IMR-90 (cell line): ENCODE results near the gene RAB36. TPM values are rescaled to one million over a fixed set of nuclear protein-coding genes. Genes with fewer than 3 reads are reported as not detected.

ENCODE experiments used
- ATAC-seq: fragments of 200-7000 bp; cut with Tn5 transposase; 2 replicates; pipeline ENCODE4 v1.9.1; 2020; ENCODE audit warnings: low read depth, mild to moderate bottlenecking, moderate library complexity
- BruUV-seq: library from RNA; stranded (reverse); fragments of 400-500 nt; replicated peaks from 2 replicates; lab custom pipeline; 2021; lab: Mats Ljungman, UMichigan
- CTCF ChIA-PET: fragments of 300-600 bp; formaldehyde crosslinking; extraction: SDS; loops from one replicate; lab custom pipeline; 2021; ENCODE audit warnings: antibody characterized with exemption; lab: Yijun Ruan, JAX
- POLR2A ChIA-PET: fragments of 300-600 bp; sonication (Branson Sonifier 250); formaldehyde crosslinking; loops from one replicate; lab custom pipeline; 2022; ENCODE audit warnings: antibody characterized with exemption; ENCODE audit not compliant: unreplicated experiment; lab: Charles Lee
- DNase-seq: peaks from one replicate; pipeline ENCODE4 v3.0.0; 2013
- H2AFZ ChIP-seq: replicated peaks from 2 replicates; pipeline ENCODE3; 2013; ENCODE audit warnings: low read length, mild to moderate bottlenecking; ENCODE audit not compliant: poor library complexity
- H2AK5ac ChIP-seq: 2 replicates; pipeline ENCODE4 v1.6.1; 2013; ENCODE audit warnings: low read depth, low read length, inconsistent platforms
- H2AK9ac ChIP-seq: replicated peaks from 2 replicates; pipeline ENCODE3; 2013; ENCODE audit warnings: mild to moderate bottlenecking, low read depth, low read length, moderate library complexity; ENCODE audit not compliant: poor library complexity
- H2BK120ac ChIP-seq: 2 replicates; pipeline ENCODE4 v1.6.1; 2013; ENCODE audit warnings: low read depth, low read length, inconsistent platforms
- H2BK15ac ChIP-seq: 3 replicates; pipeline ENCODE4 v1.6.1; 2013; ENCODE audit warnings: low read depth, low read length, inconsistent platforms
- H2BK20ac ChIP-seq: 2 replicates; pipeline ENCODE4 v1.6.1; 2013; ENCODE audit warnings: low read depth, mild to moderate bottlenecking, inconsistent platforms, low read length, moderate library complexity
- H2BK5ac ChIP-seq: 2 replicates; pipeline ENCODE4 v1.6.1; 2013; ENCODE audit warnings: mild to moderate bottlenecking, low read depth, low read length, inconsistent platforms; ENCODE audit not compliant: poor library complexity, severe bottlenecking
- H3K14ac ChIP-seq: replicated peaks from 2 replicates; pipeline ENCODE4 v1.6.1; 2013; ENCODE audit warnings: low read depth, low read length, inconsistent platforms
- H3K18ac ChIP-seq: 2 replicates; pipeline ENCODE4 v1.6.1; 2013; ENCODE audit warnings: low read depth, low read length, control low read depth
- H3K23ac ChIP-seq: 2 replicates; pipeline ENCODE4 v1.6.1; 2013; ENCODE audit warnings: low read depth, low read length, inconsistent platforms
- H3K27ac ChIP-seq: 2 replicates; pipeline ENCODE4 v1.5.1; 2013; ENCODE audit warnings: mild to moderate bottlenecking, control low read depth, low read length; ENCODE audit not compliant: insufficient read depth
- H3K27me3 ChIP-seq: 2 replicates; pipeline ENCODE4 v1.6.1; 2013; ENCODE audit warnings: low read length; ENCODE audit not compliant: control insufficient read depth, insufficient read depth
- H3K36me3 ChIP-seq: 2 replicates; pipeline ENCODE4 v1.6.1; 2013; ENCODE audit warnings: low read length, mixed read lengths; ENCODE audit not compliant: control insufficient read depth, insufficient read depth
- H3K4ac ChIP-seq: 2 replicates; pipeline ENCODE4 v1.6.1; 2013; ENCODE audit warnings: low read depth, low read length, inconsistent platforms
- H3K4me1 ChIP-seq: 2 replicates; pipeline ENCODE4 v1.6.1; 2013; ENCODE audit warnings: low read length, mixed read lengths; ENCODE audit not compliant: control insufficient read depth, insufficient read depth
- H3K4me2 ChIP-seq: 2 replicates; pipeline ENCODE4 v1.6.1; 2013; ENCODE audit warnings: low read depth, mild to moderate bottlenecking, control low read depth, low read length, moderate library complexity
- H3K4me3 ChIP-seq: 2 replicates; pipeline ENCODE4 v1.5.1; 2013; ENCODE audit warnings: low read depth, mild to moderate bottlenecking, control low read depth, low read length, moderate library complexity; ENCODE audit not compliant: insufficient read depth
- H3K56ac ChIP-seq: 2 replicates; pipeline ENCODE4 v1.6.1; 2013; ENCODE audit warnings: low read length, inconsistent platforms; ENCODE audit not compliant: insufficient read depth; ENCODE audit errors: extremely low read depth
- H3K79me1 ChIP-seq, 2 experiments: 2 replicates each; pipeline ENCODE4 v1.6.1; 2013; ENCODE audit warnings: low read length in 2 of 2, inconsistent platforms in 1 of 2, low read depth in 1 of 2
- H3K9ac ChIP-seq: 2 replicates; pipeline ENCODE4 v1.6.1; 2013; ENCODE audit warnings: low read depth, low read length, control low read depth
- H3K9me1 ChIP-seq: 2 replicates; pipeline ENCODE4 v1.6.1; 2013; ENCODE audit warnings: low read length, inconsistent platforms; ENCODE audit not compliant: insufficient read depth
- H3K9me3 ChIP-seq: 2 replicates; pipeline ENCODE4 v1.6.1; 2013; ENCODE audit warnings: low read length; ENCODE audit not compliant: control insufficient read depth, insufficient read depth
- H4K20me1 ChIP-seq: 2 replicates; pipeline ENCODE4 v1.6.1; 2013; ENCODE audit warnings: low read length, inconsistent platforms; ENCODE audit not compliant: insufficient read depth
- H4K5ac ChIP-seq: 2 replicates; pipeline ENCODE4 v1.6.1; 2013; ENCODE audit warnings: mild to moderate bottlenecking, low read depth, low read length, control low read depth
- H4K8ac ChIP-seq, 2 experiments: 2 replicates each; pipeline ENCODE4 v1.6.1; 2013; ENCODE audit warnings: low read depth in 2 of 2, low read length in 2 of 2, control low read depth in 1 of 2, inconsistent platforms in 1 of 2
- H4K91ac ChIP-seq: 2 replicates; pipeline ENCODE4 v1.6.1; 2013; ENCODE audit warnings: low read depth, low read length, inconsistent platforms; ENCODE audit not compliant: insufficient read depth
- MXI1 ChIP-seq: IDR thresholded peaks from 2 replicates; pipeline ENCODE4 v1.6.1; 2012; ENCODE audit warnings: low read depth, mild to moderate bottlenecking, low read length, moderate library complexity, borderline replicate concordance
- NFE2L2 ChIP-seq: fragments of 150-350 bp; IDR thresholded peaks from 2 replicates; pipeline ENCODE4 v1.6.1; 2016; ENCODE audit warnings: low read depth, mild to moderate bottlenecking, low read length
- WGBS, 2 experiments: methylation state at CpG; one replicate each; pipeline versions ENCODE4 v1.1.5 to v1.1.7; 2013; ENCODE audit warnings: missing lambda C conversion rate in 2 of 2; ENCODE audit not compliant: insufficient read length in 1 of 2; ENCODE audit errors: extremely low coverage in 2 of 2; 5-methylcytosine and 5-hydroxymethylcytosine counted together
- dilution Hi-C: fragments of 300-500 bp; cut with HindIII; formaldehyde crosslinking; loops from one replicate; pipeline ENCODE4 v1.14.3; 2018; ENCODE audit warnings: low sequenced_read_pairs; ENCODE audit not compliant: unreplicated experiment
- in situ Hi-C: fragments of 300-500 bp; cut with MboI; formaldehyde crosslinking; loops from 3 replicates; pipeline ENCODE4 v1.14.3; 2019; ENCODE audit warnings: low sequenced_read_pairs, inconsistent platforms, mixed read lengths
- intact Hi-C: fragments of 100-400 bp; cut with micrococcal nuclease; formaldehyde crosslinking; loops from 2 replicates; pipeline ENCODE4 v1.10.0; 2022
- polyA plus RNA-seq, 3 experiments: library from polyadenylated mRNA; depleted of rRNA; stranded (reverse); fragments of >200 nt; gene quantifications; 2 replicates each; pipeline ENCODE4 v1.2.3, GENCODE V29; 2012; ENCODE audit warnings: low replicate concordance in 1 of 3
- total RNA-seq: library from RNA; depleted of rRNA; stranded (reverse); fragments of >200 nt; gene quantifications from 2 replicates; pipeline ENCODE4 v1.2.3, GENCODE V29; 2012
- TF ChIP-seq, protein P1 (sequence below): fragments of 150-350 bp; IDR thresholded peaks from 2 replicates; pipeline ENCODE4 v1.6.1; 2016; ENCODE audit warnings: low read depth, mild to moderate bottlenecking, low read length, moderate library complexity, borderline replicate concordance

RAB36 gene
- total and polyA plus RNA-seq, 2 of the 4 experiments (the other 2 are of a cell fraction): 3.6 to 4.0 TPM

DNA sequence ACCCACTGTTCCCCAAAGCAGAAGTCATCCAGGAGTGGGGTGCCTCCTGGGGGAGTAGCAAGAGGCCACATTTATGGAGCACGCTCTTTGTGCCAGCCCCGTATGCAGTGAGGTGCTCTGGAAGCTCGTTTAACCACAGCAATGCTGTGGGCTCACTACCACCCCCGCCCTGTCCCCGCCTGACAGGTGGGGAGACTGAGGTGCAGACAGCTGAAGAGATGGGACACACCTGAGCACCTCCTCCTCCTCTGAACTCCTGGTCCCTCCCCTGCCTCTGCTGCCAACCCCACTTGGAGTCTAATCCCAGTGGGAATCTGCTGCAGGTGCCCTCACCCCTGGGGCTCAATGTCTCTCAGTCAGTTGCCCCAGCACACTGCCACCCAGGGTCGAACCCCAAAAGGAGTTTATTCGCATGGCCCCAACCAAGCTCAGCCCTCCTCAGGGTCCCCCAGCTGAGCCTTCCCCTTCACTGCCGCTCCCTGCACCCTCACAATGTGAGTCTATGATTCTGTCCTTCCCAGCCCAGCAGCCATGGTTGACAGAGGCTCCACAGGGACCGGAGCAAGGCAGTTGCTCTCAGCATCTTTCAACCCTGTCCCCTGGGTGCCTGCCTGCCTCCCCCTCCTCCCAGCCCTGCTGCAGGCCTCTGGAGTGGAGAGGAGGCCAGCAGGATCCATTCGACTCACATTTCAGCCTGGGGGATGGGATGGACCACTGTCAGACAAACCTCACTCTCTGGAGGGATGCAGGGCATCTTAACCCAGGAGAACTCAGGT is 21.8 kb downstream of the RAB36 start (continued):
- no peak for TF ChIP-seq MXI1

DNA sequence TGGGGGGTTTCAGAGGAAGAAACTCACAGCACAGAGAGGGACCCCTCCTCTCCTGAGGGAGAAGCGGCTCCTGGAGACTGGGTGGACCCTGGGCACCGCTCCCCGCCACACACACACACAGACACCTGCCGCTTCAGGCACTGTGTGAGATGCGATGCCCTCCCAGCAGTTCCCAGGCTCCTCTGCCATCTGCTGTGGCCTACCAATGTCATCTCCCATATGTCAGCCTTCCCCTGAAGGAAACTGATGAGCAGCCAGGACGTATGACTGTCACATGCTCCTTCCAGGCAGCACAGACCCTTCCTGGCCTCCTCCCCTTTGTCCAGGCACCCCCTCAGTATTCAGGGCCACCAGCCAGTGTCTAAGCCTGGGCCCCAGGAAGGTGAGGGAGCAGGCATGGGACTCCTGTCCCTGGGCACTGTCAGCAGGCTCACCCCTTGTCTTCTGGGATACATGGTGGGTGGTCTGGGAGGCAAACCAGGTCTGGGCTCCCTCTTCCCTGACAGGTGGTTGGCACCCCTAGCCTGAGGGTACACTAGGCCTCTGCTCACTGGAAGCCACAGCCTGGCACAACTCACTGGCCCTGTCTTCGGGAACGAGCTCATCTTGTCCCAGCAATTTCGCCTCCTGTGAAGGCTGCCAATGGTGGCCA is 23.2 kb downstream of the RAB36 start:
- no peak overlapping the region for H2AFZ ChIP-seq
- DNase-seq (no peak), ATAC-seq (no peak)
- H3K36me3 ChIP-seq: no peaks in the 10 kb centered on the region
- no peak overlapping the region for H3K4me3 ChIP-seq
- no TSS peak for BruUV-seq
- H3K9me1 ChIP-seq: no peaks in the 10 kb centered on the region
- H3K4me1 ChIP-seq: peaks cover 5% of the 10 kb centered on the region; the same call in 1 of the 2 replicates
- in situ Hi-C loops: no loop called here
- no peak overlapping the region for H3K18ac ChIP-seq
- 0 out of 2 replicates have a peak overlapping the region, but pooled peaks have one; percentile 3 for H3K56ac ChIP-seq
- H4K8ac ChIP-seq: no peak overlapping the region
- H3K9ac ChIP-seq: no peak overlapping the region
- peaks cover 3% of the 10 kb centered on the region; the same call in 1 of the 2 replicates for H3K27me3 ChIP-seq
- no peak overlapping the region for H4K5ac ChIP-seq
- POLR2A ChIA-PET: no interaction called here
- H2AK9ac ChIP-seq: no peak overlapping the region
- CTCF ChIA-PET: no interaction called here
- TF ChIP-seq NFE2L2: no peak
- TF ChIP-seq, protein P1, sequence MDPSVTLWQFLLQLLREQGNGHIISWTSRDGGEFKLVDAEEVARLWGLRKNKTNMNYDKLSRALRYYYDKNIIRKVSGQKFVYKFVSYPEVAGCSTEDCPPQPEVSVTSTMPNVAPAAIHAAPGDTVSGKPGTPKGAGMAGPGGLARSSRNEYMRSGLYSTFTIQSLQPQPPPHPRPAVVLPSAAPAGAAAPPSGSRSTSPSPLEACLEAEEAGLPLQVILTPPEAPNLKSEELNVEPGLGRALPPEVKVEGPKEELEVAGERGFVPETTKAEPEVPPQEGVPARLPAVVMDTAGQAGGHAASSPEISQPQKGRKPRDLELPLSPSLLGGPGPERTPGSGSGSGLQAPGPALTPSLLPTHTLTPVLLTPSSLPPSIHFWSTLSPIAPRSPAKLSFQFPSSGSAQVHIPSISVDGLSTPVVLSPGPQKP: no peak
- no peak overlapping the region for H2BK20ac ChIP-seq
- intact Hi-C loops: no loop called here
- H2AK5ac ChIP-seq: no peak overlapping the region
- H4K20me1 ChIP-seq: no peaks in the 10 kb centered on the region
- H3K27ac ChIP-seq: no peak overlapping the region
- H3K4ac ChIP-seq: no peak overlapping the region
- no peaks in the 10 kb centered on the region for H3K79me1 ChIP-seq
- no CpG with 5 or more reads among the region's 9 CpGs for WGBS, 2 experiments
- no peak overlapping the region for H4K91ac ChIP-seq
- dilution Hi-C loops: no loop called here
- no peak overlapping the region for H3K4me2 ChIP-seq
- H3K9me3 ChIP-seq: no peaks in the 10 kb centered on the region; the same call in 1 of the 2 replicates
- H2BK15ac ChIP-seq: no peak overlapping the region
- no peak overlapping the region for H2BK5ac ChIP-seq
- no peak overlapping the region for H3K14ac ChIP-seq
- H3K23ac ChIP-seq: no peak overlapping the region
- no peak overlapping the region for H2BK120ac ChIP-seq
